ENCODE measurements around the gene TEX29.

GRCh38 chr13:111342721-111343120 lies 22.3 kb downstream of the TEX29 start:
- TF ChIP-seq CTCF (IDR thresholded peaks at IDR 0.05) (no peak), POLR2AphosphoS5 (IDR thresholded peaks at IDR 0.05; ENCODE audit: insufficient read depth in 1 of 2, low read depth in 1 of 2) (no peak), POLR2A (IDR thresholded peaks at IDR 0.05) (no peak)
